Ishikawa (cell line): ENCODE data around the gene CEP128.

ENCODE experiments used
- CEBPB ChIP-seq: IDR thresholded peaks from 2 replicates; pipeline ENCODE4 v1.6.1; 2012
- CREB1 ChIP-seq: IDR thresholded peaks from 2 replicates; pipeline ENCODE4 v1.6.1; 2012; ENCODE audit warnings: low read depth
- EGR1 ChIP-seq: IDR thresholded peaks from 2 replicates; pipeline ENCODE4 v1.6.1; 2012
- EP300 ChIP-seq: IDR thresholded peaks from 2 replicates; pipeline ENCODE4 v1.6.1; 2012; ENCODE audit warnings: borderline replicate concordance
- FOXM1 ChIP-seq: IDR thresholded peaks from 2 replicates; pipeline ENCODE4 v1.6.1; 2012; ENCODE audit warnings: low read depth, borderline replicate concordance
- MAX ChIP-seq: IDR thresholded peaks from 2 replicates; pipeline ENCODE4 v1.6.1; 2012
- NFIC ChIP-seq: IDR thresholded peaks from 2 replicates; pipeline ENCODE4 v1.6.1; 2012
- RAD21 ChIP-seq: IDR thresholded peaks from 2 replicates; pipeline ENCODE4 v1.6.1; 2012; ENCODE audit warnings: low read depth
- REST ChIP-seq: IDR thresholded peaks from 2 replicates; pipeline ENCODE4 v1.6.1; 2012; ENCODE audit warnings: low read depth, mild to moderate bottlenecking
- TAF1 ChIP-seq: IDR thresholded peaks from 2 replicates; pipeline ENCODE4 v1.6.1; 2012; ENCODE audit warnings: low read depth, mild to moderate bottlenecking
- TCF12 ChIP-seq: IDR thresholded peaks from 2 replicates; pipeline ENCODE4 v1.6.1; 2012; ENCODE audit warnings: low read depth
- TEAD4 ChIP-seq: IDR thresholded peaks from 2 replicates; pipeline ENCODE4 v1.6.1; 2012
- YY1 ChIP-seq: IDR thresholded peaks from 2 replicates; pipeline ENCODE4 v1.6.1; 2012; ENCODE audit warnings: low read depth
- ZBTB7A ChIP-seq: IDR thresholded peaks from 2 replicates; pipeline ENCODE4 v1.6.1; 2012; ENCODE audit warnings: low read depth
- TF ChIP-seq, protein P1 (sequence below): IDR thresholded peaks from 2 replicates; pipeline ENCODE4 v1.6.1; 2012

The CEP128 gene

GRCh38 chr14:80955416-80955941, 13.9 kb upstream of the CEP128 start, which contains the start of gene TSHR:
Gene TSHR (plus strand): TSS chr14:80955621. CDS start chr14:80955681, 60 bp downstream.
- TF ChIP-seq TEAD4 = no peak
- no peak for TF ChIP-seq EP300
- no peak for TF ChIP-seq CREB1
- TF ChIP-seq MAX = no peak
- no peak for TF ChIP-seq TAF1
- no peak for TF ChIP-seq TCF12
- no peak for TF ChIP-seq FOXM1
- TF ChIP-seq, protein P1, sequence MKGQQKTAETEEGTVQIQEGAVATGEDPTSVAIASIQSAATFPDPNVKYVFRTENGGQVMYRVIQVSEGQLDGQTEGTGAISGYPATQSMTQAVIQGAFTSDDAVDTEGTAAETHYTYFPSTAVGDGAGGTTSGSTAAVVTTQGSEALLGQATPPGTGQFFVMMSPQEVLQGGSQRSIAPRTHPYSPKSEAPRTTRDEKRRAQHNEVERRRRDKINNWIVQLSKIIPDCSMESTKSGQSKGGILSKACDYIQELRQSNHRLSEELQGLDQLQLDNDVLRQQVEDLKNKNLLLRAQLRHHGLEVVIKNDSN = no peak
- no peak for TF ChIP-seq ZBTB7A
- TF ChIP-seq RAD21 = no peak
- TF ChIP-seq YY1 = no peak
- TF ChIP-seq EGR1 = no peak
- TF ChIP-seq NFIC = no peak
- TF ChIP-seq CEBPB = no peak
- no peak for TF ChIP-seq REST

DNA sequence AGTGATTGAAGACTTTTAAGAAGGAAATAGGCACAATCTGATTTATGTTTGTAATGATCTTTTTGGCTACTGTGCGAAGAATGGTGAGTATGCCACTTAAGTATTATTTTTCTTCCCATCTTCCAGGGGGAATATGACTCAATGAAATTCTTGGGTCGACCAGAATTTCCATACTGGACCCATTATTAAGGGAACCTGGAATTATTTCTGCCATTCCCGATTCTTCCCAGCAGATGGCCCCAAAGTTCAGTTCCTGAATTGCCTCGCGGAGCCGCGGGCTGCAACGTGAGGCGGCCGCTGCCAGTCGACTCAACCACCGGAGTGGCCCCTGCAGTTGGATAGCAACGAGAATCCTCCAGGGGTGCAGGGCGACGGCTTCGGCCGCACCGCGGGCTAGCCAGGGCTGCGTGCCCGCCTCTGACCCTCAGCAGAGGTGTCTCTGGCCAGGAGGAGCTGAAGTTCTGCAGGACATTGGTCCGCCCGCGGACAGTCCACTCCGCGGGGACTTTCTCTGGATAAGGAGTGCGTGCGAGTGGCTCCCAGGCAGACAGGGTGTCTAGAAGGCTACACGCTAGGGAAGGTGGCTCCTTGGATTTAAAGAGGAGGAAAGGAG, 13.3 kb upstream of the CEP128 start:
- TF ChIP-seq CREB1 (no peak), RAD21 (peak; percentile 86), TCF12 (no peak), MAX (peak; percentile 59; the same call in 1 of the 2 replicates), FOXM1 (no peak)
- TF ChIP-seq, protein P1 = no peak

GRCh38 chr14:80951491-80951890, 10.0 kb upstream of the CEP128 start:
- TF ChIP-seq EGR1 (no peak), CREB1 (no peak), TAF1 (no peak)

GRCh38 chr14:80948291-80948690, 6.8 kb upstream of the CEP128 start:
- no peak for TF ChIP-seq ZBTB7A
- no peak for TF ChIP-seq RAD21
- TF ChIP-seq CREB1 = no peak
- TF ChIP-seq EGR1 = no peak
- no peak for TF ChIP-seq TAF1
- TF ChIP-seq TCF12 = no peak
- no peak for TF ChIP-seq MAX
- TF ChIP-seq EP300 = no peak
- no peak for TF ChIP-seq YY1
- TF ChIP-seq FOXM1 = no peak
- TF ChIP-seq CEBPB = no peak
- TF ChIP-seq REST = no peak
- no peak for TF ChIP-seq NFIC
- no peak for TF ChIP-seq TEAD4
- TF ChIP-seq, protein P1 = no peak

GRCh38 chr14:80946797-80947196, 5.3 kb upstream of the CEP128 start:
- TF ChIP-seq YY1 = no peak

DNA sequence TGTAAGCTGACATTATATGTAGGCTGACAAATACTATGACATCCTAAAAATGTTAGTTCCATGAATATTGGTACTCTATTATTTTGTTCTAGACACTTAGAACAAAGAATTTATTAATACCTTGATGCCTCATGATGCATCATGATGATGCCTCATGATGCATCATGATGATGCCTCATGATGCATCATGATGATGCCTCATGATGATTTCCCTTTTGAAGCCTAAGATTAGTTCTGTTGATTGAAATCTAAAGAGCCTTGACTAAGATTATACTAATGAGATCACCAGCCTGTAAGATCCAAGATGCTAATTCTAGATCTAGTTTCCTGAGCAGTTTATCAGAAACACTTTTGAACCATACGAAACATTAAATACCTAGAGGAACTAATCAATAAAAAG, 4.6 kb upstream of the CEP128 start:
- TF ChIP-seq TAF1 = no peak
- no peak for TF ChIP-seq FOXM1
- TF ChIP-seq TEAD4 = no peak
- TF ChIP-seq, protein P1 = no peak
- TF ChIP-seq EGR1 = no peak
- TF ChIP-seq NFIC = no peak
- no peak for TF ChIP-seq EP300
- TF ChIP-seq CEBPB = no peak
- TF ChIP-seq ZBTB7A = no peak
- no peak for TF ChIP-seq REST
- no peak for TF ChIP-seq RAD21
- no peak for TF ChIP-seq TCF12
- no peak for TF ChIP-seq YY1
- TF ChIP-seq MAX = no peak
- no peak for TF ChIP-seq CREB1
